HG03139 (cell line): Measurements from ENCODE around the gene LRTM2.
"Not testable (repeated sequence)": the region's sequence is repeated elsewhere in the genome, so short reads cannot be mapped to it uniquely, and the experiment has no call there.

ENCODE experiments used
- ATAC-seq: cut with Tn5 transposase; IDR thresholded peaks from one replicate; pipeline ENCODE4 v1.9.1; 2021; ENCODE audit not compliant: unreplicated experiment

LRTM2 gene

GRCh38 chr12:1811281-1811947 lies 9.0 kb upstream of the LRTM2 start:
- no peak for ATAC-seq

- ATAC-seq: no peak
Observed at GRCh38 chr12:1811948-1812291, 8.4 kb upstream of the LRTM2 start.

GRCh38 chr12:1812650-1813302 lies 7.6 kb upstream of the LRTM2 start:
- ATAC-seq: no peak

- no peak for ATAC-seq
Observed at GRCh38 chr12:1814266-1814665, 6.1 kb upstream of the LRTM2 start.

GRCh38 chr12:1815108-1815507 lies 5.3 kb upstream of the LRTM2 start:
- no peak for ATAC-seq

GRCh38 chr12:1815814-1816729 lies 4.3 kb upstream of the LRTM2 start:
- no peak for ATAC-seq

GRCh38 chr12:1816730-1817348 lies 3.5 kb upstream of the LRTM2 start:
- no peak for ATAC-seq

GRCh38 chr12:1817928-1818327 lies 2.4 kb upstream of the LRTM2 start:
- ATAC-seq: not testable (repeated sequence)

- no peak for ATAC-seq
Observed at GRCh38 chr12:1819050-1819449, 1.3 kb upstream of the LRTM2 start.

GRCh38 chr12:1819571-1819970 lies 794 bp upstream of the LRTM2 start:
- no peak for ATAC-seq

GRCh38 chr12:1820896-1821291 lies 529 bp downstream of the LRTM2 start:
- ATAC-seq: no peak

GRCh38 chr12:1821805-1822204 lies 1.4 kb downstream of the LRTM2 start:
- no peak for ATAC-seq

- no peak for ATAC-seq
Observed at GRCh38 chr12:1822699-1823098, 2.3 kb downstream of the LRTM2 start.

GRCh38 chr12:1823237-1823636 lies 2.9 kb downstream of the LRTM2 start:
- ATAC-seq: no peak

- ATAC-seq: no peak
Observed at GRCh38 chr12:1825382-1826102, 5.2 kb downstream of the LRTM2 start.

- no peak for ATAC-seq
Observed at GRCh38 chr12:1826401-1826800, 6.0 kb downstream of the LRTM2 start.

GRCh38 chr12:1826867-1827705 lies 6.7 kb downstream of the LRTM2 start:
- ATAC-seq: no peak

- no peak for ATAC-seq
Observed at GRCh38 chr12:1827826-1828805, 7.8 kb downstream of the LRTM2 start.

- ATAC-seq: no peak
Observed at GRCh38 chr12:1828856-1829255, 8.5 kb downstream of the LRTM2 start.
